SK-N-SH treated with all-trans-retinoic acid at 6 μM for 48 hours (cell line): Measurements from ENCODE around the gene SFMBT1.

Experiments
- CREB5 ChIP-seq: fragments of 250-450 bp; sonication (Bioruptor Pico); IDR thresholded peaks from 2 replicates; pipeline ENCODE4 v1.5.1; 2020; ENCODE audit warnings: low read depth, mild to moderate bottlenecking, moderate library complexity
- OSR1 ChIP-seq: fragments of 250-450 bp; sonication (Bioruptor Pico); IDR thresholded peaks from 2 replicates; pipeline ENCODE4 v1.8.0; 2022; ENCODE audit warnings: moderate library complexity, mild to moderate bottlenecking, inconsistent platforms
- POU6F1 ChIP-seq: fragments of 250-450 bp; sonication (Bioruptor Pico); IDR thresholded peaks from 2 replicates; pipeline ENCODE4 v1.8.0; 2021; ENCODE audit warnings: low read depth, mild to moderate bottlenecking, moderate library complexity, borderline replicate concordance
- PPARA ChIP-seq: fragments of 250-450 bp; sonication (Bioruptor Pico); IDR thresholded peaks from 2 replicates; pipeline ENCODE4 v1.5.0; 2020; ENCODE audit warnings: mild to moderate bottlenecking, borderline replicate concordance
- ZNF565 ChIP-seq: fragments of 450-650 bp; formaldehyde crosslinking; conservative IDR thresholded peaks from 2 replicates; pipeline ENCODE4 v1.5.0; 2020; ENCODE audit warnings: low read depth, mild to moderate bottlenecking, moderate library complexity
- ZNF70 ChIP-seq: fragments of 450-650 bp; formaldehyde crosslinking; IDR thresholded peaks from 2 replicates; pipeline ENCODE4 v1.5.0; 2020; ENCODE audit warnings: mild to moderate bottlenecking, moderate library complexity

- no peak for TF ChIP-seq OSR1 (CRISPR knock-in tag)
- TF ChIP-seq POU6F1 (CRISPR knock-in tag) = no peak
- no peak for TF ChIP-seq ZNF70
- no peak for TF ChIP-seq ZNF565
- no peak for TF ChIP-seq CREB5
- no peak for TF ChIP-seq PPARA (CRISPR knock-in tag)
These were observed 17.0 kb upstream of the SFMBT1 start for GRCh38 chr3:53062905-53063304.
